ENCODE data around the gene ZNF275. TPM values are rescaled to one million over a fixed set of nuclear protein-coding genes. Genes with fewer than 3 reads are reported as not detected.

The ZNF275 gene
- total and polyA plus RNA-seq, 2 of the 4 experiments (the other 2 are of a cell fraction): 6.6 to 9.7 TPM

- H3K27ac ChIP-seq (ENCODE audit: insufficient read depth, low read length): no peak overlapping the region
- no peak overlapping the region for H3K23ac ChIP-seq (ENCODE audit: low read depth, low read length)
- no peak overlapping the region for H2BK5ac ChIP-seq (ENCODE audit: low read depth, low read length, poor library complexity, severe bottlenecking)
- peaks cover 10% of the 10 kb centered on the region; the same call in 1 of the 2 replicates for H3K36me3 ChIP-seq (ENCODE audit: control insufficient read depth, insufficient read depth, low read length)
- H2AK5ac ChIP-seq (ENCODE audit: low read depth, low read length): no peak overlapping the region
- H2AFZ ChIP-seq (replicated peaks; ENCODE audit: low read length, poor library complexity): no peak overlapping the region
- CTCF ChIA-PET: no interaction called here
- no peak overlapping the region for H4K91ac ChIP-seq (ENCODE audit: insufficient read depth, low read depth, low read length)
- BruUV-seq (replicated peaks): no TSS peak
- dilution Hi-C loops (cut with HindIII; ENCODE audit: low sequenced_read_pairs, unreplicated experiment): no loop called here
- in situ Hi-C loops (cut with MboI; ENCODE audit: low sequenced_read_pairs): no loop called here
- no peak overlapping the region for H2AK9ac ChIP-seq (replicated peaks; ENCODE audit: low read depth, low read length, poor library complexity)
- POLR2A ChIA-PET (ENCODE audit: unreplicated experiment): no interaction called here
- no peak overlapping the region for H2BK20ac ChIP-seq (ENCODE audit: low read depth, low read length)
- intact Hi-C loops (cut with micrococcal nuclease): no loop called here
- peaks cover 8 to 32% of the 10 kb centered on the region in 2 experiments for H3K79me1 ChIP-seq (ENCODE audit: low read depth in 1 of 2, low read length in 2 of 2)
- no peak overlapping the region for H4K8ac ChIP-seq (ENCODE audit: low read depth in 2 of 2, low read length in 2 of 2)
- 62% methylated on average over 6 of the region's 11 CpGs; no CpG with 5 or more reads in 1 of the 2 experiments for WGBS, 2 experiments (ENCODE audit: extremely low coverage in 2 of 2, insufficient read length in 1 of 2)
- no peak overlapping the region for H3K4ac ChIP-seq (ENCODE audit: low read depth, low read length)
- peaks cover 2% of the 10 kb centered on the region; the same call in 1 of the 2 replicates for H3K4me1 ChIP-seq (ENCODE audit: control insufficient read depth, insufficient read depth, low read length)
- no peak overlapping the region for H4K5ac ChIP-seq (ENCODE audit: low read depth, low read length)
- H3K56ac ChIP-seq (ENCODE audit: extremely low read depth, insufficient read depth, low read length): no peak overlapping the region
- H3K9me3 ChIP-seq (ENCODE audit: control insufficient read depth, insufficient read depth, low read length): no peaks in the 10 kb centered on the region
- H2BK15ac ChIP-seq (ENCODE audit: low read depth, low read length): no peak overlapping the region
- H2BK120ac ChIP-seq (ENCODE audit: low read depth, low read length): no peak overlapping the region
- peaks cover 10% of the 10 kb centered on the region for H4K20me1 ChIP-seq (ENCODE audit: insufficient read depth, low read length)
- H3K4me2 ChIP-seq (ENCODE audit: low read depth, low read length): no peak overlapping the region; the same call in 1 of the 2 replicates
- H3K4me3 ChIP-seq (ENCODE audit: insufficient read depth, low read depth, low read length): no peak overlapping the region
- no peak for ATAC-seq (ENCODE audit: low read depth)
- H3K9ac ChIP-seq (ENCODE audit: low read depth, low read length): no peak overlapping the region
- H3K14ac ChIP-seq (replicated peaks; ENCODE audit: low read depth, low read length): no peak overlapping the region
- no peak for DNase-seq
- no peak for TF ChIP-seq BHLHE40 (IDR thresholded peaks at IDR 0.05; ENCODE audit: low read depth, low read length)
- TF ChIP-seq MAZ (IDR thresholded peaks at IDR 0.05; ENCODE audit: borderline replicate concordance, low read depth, low read length): no peak
- no peak for TF ChIP-seq NFE2L2 (IDR thresholded peaks at IDR 0.05; ENCODE audit: low read depth, low read length)
- no peak for TF ChIP-seq RFX5 (IDR thresholded peaks at IDR 0.05; ENCODE audit: low read depth, low read length)
- TF ChIP-seq RCOR1 (IDR thresholded peaks at IDR 0.05; ENCODE audit: insufficient replicate concordance, low read length): no peak
- TF ChIP-seq CHD1 (IDR thresholded peaks at IDR 0.05; ENCODE audit: low read depth, low read length): no peak
- no peak for TF ChIP-seq USF2 (IDR thresholded peaks at IDR 0.05; ENCODE audit: low read depth, low read length)
- H3K9me1 ChIP-seq (ENCODE audit: insufficient read depth, low read length): peaks cover 3% of the 10 kb centered on the region; the same call in 1 of the 2 replicates
- H3K27me3 ChIP-seq (ENCODE audit: control insufficient read depth, insufficient read depth, low read length): no peaks in the 10 kb centered on the region
- no peak overlapping the region for H3K18ac ChIP-seq (ENCODE audit: low read depth, low read length)
Observed at GRCh38 chrX:153336121-153336894, 2.4 kb downstream of the ZNF275 start.
